Ectodermal cell (in vitro differentiated cells): ENCODE data around the gene RERG.

ENCODE experiments used
- H3K27ac ChIP-seq: 2 replicates; pipeline ENCODE4 v1.7.0; 2013; ENCODE audit warnings: mild to moderate bottlenecking, low read depth, low read length; ENCODE audit not compliant: insufficient read depth, poor library complexity, severe bottlenecking
- H3K27me3 ChIP-seq: 2 replicates; pipeline ENCODE4 v1.7.0; 2013; ENCODE audit warnings: mild to moderate bottlenecking, low read length; ENCODE audit not compliant: insufficient read depth, control insufficient read depth, poor library complexity, severe bottlenecking
- H3K36me3 ChIP-seq: one replicate; pipeline ENCODE4 v1.7.0; 2013; ENCODE audit warnings: low read length; ENCODE audit not compliant: control insufficient read depth, insufficient read depth
- H3K4me1 ChIP-seq: one replicate; pipeline ENCODE4 v1.7.0; 2013; ENCODE audit warnings: low read length; ENCODE audit not compliant: control insufficient read depth, insufficient read depth
- H3K4me3 ChIP-seq: 2 replicates; pipeline ENCODE4 v1.7.0; 2013; ENCODE audit warnings: low read depth, low read length, control low read depth; ENCODE audit not compliant: insufficient read depth
- H3K9me3 ChIP-seq: 2 replicates; pipeline ENCODE4 v1.7.0; 2013; ENCODE audit warnings: mild to moderate bottlenecking, low read length, moderate library complexity; ENCODE audit not compliant: control insufficient read depth
- WGBS, 2 experiments: methylation state at CpG; one replicate each; pipeline ENCODE4 v1.1.7; 2013; ENCODE audit warnings: missing lambda C conversion rate in 2 of 2; 5-methylcytosine and 5-hydroxymethylcytosine counted together

The RERG gene

DNA sequence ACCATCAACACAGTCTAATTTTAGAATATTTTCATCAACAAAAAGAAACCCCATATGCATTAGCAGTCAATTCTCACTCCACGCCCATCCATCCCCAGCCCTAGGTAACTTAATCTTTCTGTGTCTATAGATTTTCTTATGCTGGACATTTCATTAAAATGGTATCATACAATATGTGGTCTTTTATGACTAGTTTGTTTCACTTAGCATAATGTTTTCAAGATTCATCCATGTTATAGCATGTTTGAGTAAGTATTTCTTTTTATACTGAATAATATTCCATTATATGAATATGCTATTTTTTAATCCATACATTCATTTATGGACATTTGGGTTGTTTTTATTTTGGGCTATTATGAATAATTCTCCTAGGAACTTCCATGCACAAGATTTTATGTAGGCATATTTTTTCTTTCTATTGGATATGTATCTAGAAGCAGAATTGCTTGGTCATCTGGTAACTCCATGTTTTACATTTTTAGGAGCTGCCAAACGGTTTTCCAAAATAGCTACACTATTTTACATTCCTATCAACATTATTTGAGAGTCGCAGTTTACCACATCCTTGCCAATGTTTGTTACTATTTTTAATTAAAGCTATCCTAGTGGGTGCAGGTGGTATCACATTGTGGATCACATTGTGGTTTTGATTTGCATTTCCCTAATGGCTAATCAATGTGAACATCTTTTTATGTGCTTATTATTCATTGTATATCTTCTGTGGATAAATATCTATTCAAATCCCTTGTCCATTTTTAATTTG, 49.0 kb downstream of the RERG start:
- WGBS, 2 experiments: 72 to 90% methylated on average over 2 to 3 of the region's 3 CpGs
- Histone ChIP-seq H3K27me3 (no peaks in the 10 kb centered on the region), H3K36me3 (no peaks in the 10 kb centered on the region), H3K9me3 (no peaks in the 10 kb centered on the region), H3K4me3 (no peak overlapping the region), H3K27ac (no peak overlapping the region), H3K4me1 (no peaks in the 10 kb centered on the region)

DNA sequence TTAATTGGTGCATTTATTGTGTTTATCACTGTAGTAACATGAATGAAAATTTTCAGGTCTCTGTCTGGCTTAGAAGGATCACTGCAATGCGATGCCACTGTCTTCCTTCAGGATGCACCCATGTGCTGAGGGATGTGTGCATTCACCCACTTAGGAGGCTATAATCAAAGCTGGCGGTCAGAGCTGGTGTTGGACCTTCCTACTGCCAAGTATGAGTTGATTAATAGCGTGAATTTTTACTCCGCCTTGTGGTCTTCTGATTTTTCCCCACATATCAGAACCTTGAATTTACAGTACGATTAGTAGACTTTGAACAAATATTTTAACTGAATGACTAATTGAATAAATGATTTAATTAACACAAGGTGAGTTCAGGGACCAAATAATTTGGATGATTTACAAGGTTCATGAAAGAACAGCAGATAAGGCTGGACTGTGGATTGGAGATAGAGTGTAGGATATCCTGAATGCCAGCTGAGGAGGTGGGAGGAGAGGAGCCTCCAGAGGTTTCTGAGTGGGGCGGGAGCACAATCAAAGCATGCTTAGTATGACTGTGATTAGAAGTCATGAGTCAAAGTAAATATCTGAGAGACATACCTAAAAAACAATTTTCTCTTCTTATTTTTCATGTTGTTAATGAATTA, 50.1 kb downstream of the RERG start:
- no peaks in the 10 kb centered on the region for H3K27me3 ChIP-seq
- 86 to 93% methylated on average over 5 to 6 of the region's 6 CpGs for WGBS, 2 experiments
- H3K36me3 ChIP-seq: no peaks in the 10 kb centered on the region
- H3K27ac ChIP-seq: no peak overlapping the region
- no peaks in the 10 kb centered on the region for H3K9me3 ChIP-seq
- no peak overlapping the region for H3K4me3 ChIP-seq
- no peaks in the 10 kb centered on the region for H3K4me1 ChIP-seq

DNA sequence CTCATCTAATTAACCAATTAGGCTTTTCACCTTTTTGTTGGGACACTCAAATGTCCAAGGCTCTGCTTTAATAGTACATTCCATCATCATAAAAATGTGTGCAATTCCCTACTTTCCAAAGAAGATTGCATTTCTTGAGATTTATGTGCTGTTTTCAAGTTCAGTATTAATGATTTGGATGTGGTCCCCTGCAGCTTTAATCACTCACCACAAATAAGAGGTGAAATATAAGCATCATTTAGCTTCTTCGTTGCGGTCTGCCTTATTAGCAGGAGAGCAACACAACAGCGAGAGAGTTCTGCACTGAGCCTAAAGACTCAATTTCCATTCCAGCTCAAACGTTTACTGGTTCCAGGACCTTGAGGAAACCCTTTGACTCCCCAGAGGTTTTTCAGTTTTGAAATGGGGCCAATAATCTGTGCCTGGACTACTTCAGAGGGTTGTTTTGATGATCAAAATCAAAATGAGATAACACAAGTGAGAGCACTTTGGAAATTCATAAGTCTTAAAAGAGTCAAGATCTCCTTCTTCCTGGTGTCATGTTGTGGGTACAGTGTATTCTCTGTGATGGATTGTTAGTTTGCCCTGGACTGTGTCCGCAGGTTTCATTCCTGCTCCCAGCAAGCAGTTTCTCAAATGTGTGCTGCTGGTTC, 53.1 kb downstream of the RERG start:
- H3K4me1 ChIP-seq: no peaks in the 10 kb centered on the region
- H3K27me3 ChIP-seq: no peaks in the 10 kb centered on the region
- no peak overlapping the region for H3K27ac ChIP-seq
- H3K36me3 ChIP-seq: no peaks in the 10 kb centered on the region
- no peak overlapping the region for H3K4me3 ChIP-seq
- no peaks in the 10 kb centered on the region for H3K9me3 ChIP-seq
- WGBS, 2 experiments: 94% methylated on average over 5 of the region's 5 CpGs

DNA sequence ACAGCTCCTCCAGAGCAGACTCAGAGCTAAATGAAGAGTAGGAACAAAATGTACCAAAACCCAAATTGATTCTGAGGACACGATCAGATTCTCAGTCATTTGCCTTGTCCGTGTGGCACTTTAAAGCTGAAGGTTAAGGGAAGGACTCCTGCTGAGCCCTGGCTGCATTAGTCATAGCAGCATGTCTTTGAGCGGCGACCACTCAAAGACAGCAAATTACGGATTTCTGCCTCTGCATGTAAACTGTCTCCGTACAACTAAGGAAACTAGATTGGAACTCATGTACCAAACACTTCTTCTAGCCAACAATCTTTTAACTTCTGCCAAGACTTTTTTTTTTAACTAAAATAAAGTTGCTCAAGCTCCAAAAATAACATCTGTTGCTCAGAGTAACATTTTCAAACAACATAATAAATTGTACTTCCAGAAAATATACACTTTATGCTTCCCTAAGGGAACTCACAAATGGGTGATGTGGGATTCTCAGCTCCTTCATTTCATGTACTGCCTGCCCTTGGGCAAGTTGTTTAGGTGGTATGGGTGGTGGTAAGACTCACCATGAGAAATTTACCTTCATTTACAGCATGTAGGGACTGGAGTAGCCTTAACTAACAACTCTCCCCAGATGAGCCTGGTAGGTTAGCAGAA, 56.1 kb downstream of the RERG start:
- Histone ChIP-seq H3K27ac (no peak overlapping the region), H3K4me3 (no peak overlapping the region), H3K27me3 (no peaks in the 10 kb centered on the region), H3K36me3 (no peaks in the 10 kb centered on the region), H3K9me3 (no peaks in the 10 kb centered on the region), H3K4me1 (no peaks in the 10 kb centered on the region)
- WGBS, 2 experiments: 49 to 64% methylated on average over 6 of the region's 6 CpGs

DNA sequence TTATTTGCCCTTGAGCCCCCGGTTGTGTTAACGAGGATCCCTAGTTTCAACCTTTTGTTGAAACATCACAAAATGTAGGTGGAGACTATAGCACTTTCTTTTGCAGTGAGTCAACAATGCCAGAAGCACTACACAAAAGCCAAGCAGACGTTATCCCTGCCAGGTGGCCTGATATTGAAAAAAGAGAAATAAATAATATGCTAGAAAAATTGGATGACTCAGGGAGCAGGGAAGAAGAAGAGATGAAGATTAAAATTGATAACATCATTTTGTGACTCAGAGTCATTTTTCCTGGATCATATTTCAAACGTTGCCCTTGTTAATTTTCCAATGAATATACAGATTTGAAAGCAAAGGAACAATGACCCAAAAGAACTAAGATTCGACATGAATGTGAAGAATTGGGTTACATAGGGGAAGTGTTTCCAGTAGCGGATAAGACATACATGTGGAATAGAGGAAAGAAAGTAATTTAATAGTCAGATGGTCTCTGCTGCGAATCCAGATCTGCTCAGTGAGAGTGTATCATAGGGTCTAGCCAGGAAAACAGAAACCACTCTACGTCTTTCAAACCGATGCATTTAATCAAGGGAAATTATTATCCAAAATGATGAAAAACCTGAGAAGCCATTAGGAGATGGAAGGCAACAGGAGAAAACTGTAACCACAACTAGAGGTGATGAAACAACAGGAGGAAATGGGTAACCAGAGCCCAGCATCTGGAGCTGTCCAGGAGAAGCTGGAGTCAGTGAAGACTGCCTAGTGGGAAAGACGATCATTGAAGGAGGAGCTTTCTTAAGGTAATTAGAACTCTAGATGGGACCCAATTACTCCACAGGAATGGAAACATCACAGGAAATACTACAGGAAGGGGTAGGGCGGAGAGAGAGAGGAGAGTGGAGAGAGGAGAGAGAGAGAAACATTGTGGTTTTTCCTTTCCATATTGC, 57.9 kb downstream of the RERG start:
- no peaks in the 10 kb centered on the region for H3K9me3 ChIP-seq
- WGBS, 2 experiments: 89 to 95% methylated on average over 11 of the region's 11 CpGs
- H3K36me3 ChIP-seq: no peaks in the 10 kb centered on the region
- H3K4me3 ChIP-seq: no peak overlapping the region
- H3K4me1 ChIP-seq: no peaks in the 10 kb centered on the region
- H3K27ac ChIP-seq: no peak overlapping the region
- H3K27me3 ChIP-seq: no peaks in the 10 kb centered on the region

DNA sequence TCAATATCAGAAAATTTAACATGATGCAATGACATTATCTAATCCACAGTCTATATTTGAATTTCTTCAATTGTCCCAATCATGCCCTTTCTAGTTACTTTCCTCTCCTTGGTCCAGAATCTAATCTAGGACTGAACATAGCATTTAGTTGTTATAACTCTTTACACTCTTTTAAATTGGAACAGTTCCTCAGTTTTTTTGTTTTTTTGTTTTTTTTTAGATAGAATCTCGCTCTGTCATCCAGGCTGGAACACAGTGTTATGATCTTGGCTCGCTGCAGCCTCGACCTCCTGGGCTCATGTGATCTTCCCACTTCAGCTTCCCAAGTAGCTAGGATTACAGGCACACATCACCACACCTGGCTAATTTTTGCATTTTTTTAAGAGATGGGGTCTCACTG, 63.1 kb downstream of the RERG start:
- Histone ChIP-seq H3K36me3 (no peaks in the 10 kb centered on the region), H3K4me3 (no peak overlapping the region), H3K9me3 (no peaks in the 10 kb centered on the region), H3K27me3 (no peaks in the 10 kb centered on the region), H3K4me1 (no peaks in the 10 kb centered on the region), H3K27ac (no peak overlapping the region)
- 83 to 93% methylated on average over 3 of the region's 3 CpGs for WGBS, 2 experiments

DNA sequence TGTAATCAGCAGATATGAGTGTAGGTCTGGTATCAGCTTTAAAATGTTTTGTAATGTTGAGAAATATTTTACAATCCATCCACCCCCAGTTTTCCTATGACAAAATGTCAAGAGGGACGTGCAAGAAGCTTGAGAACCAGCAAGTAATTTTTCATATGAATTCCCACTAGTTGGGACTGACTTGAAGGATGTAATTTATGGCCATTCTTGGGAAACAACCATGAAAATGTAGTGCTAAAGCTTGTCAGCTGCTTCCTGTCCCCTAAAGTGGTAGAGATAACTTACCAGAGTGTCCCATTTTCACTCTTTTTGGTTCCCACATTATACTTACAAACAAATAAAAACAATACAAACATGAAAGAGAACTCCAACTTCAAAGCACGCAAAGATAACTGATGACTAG, 63.9 kb downstream of the RERG start:
- H3K27ac ChIP-seq: no peak overlapping the region
- H3K36me3 ChIP-seq: no peaks in the 10 kb centered on the region
- no peaks in the 10 kb centered on the region for H3K4me1 ChIP-seq
- no peaks in the 10 kb centered on the region for H3K27me3 ChIP-seq
- H3K4me3 ChIP-seq: no peak overlapping the region
- no peaks in the 10 kb centered on the region for H3K9me3 ChIP-seq
- 74 to 94% methylated on average over 2 of the region's 2 CpGs for WGBS, 2 experiments

DNA sequence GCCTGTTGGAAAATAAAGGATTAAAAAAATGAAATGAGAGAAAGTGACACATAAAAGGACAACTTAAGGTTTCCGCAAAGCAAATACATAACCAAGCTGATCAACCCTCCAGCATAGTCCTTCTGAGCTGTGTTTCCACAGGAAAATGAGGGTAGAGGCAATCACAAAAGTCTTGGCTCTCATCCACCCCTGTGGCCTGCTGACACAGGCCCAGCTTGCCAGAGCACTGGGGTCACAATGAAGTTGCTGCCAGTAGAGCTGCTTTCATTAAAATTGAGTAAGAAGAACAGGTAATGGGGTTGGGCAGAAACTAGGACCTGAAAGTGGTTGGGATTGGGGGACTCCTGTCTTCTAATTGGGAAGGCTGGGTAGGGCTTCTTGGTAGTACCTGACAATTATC, 65.9 kb downstream of the RERG start:
- Histone ChIP-seq H3K9me3 (no peaks in the 10 kb centered on the region), H3K27me3 (no peaks in the 10 kb centered on the region), H3K27ac (no peak overlapping the region), H3K4me1 (no peaks in the 10 kb centered on the region), H3K4me3 (no peak overlapping the region), H3K36me3 (no peaks in the 10 kb centered on the region)
- WGBS, 2 experiments: 38 to 48% methylated on average over 1 of the region's 1 CpG

DNA sequence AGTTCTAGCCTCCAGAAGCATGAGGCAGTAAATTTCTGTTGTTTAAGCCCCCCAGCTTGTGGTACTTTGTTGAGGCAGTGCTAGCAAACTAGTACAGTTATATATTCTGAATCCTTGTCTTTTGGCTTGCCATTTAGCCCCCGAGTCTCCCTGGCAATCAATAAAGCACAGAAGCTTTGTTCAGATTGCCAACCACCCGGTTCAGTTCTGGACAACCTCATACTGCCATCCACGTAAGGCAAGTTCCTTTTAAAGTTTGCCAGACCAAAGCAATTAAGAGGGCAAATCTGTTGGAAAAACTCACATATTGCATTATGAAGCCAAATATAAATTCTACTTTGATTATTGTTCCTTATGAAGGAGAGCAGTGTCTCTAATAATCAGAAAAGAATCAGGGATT, 67.1 kb downstream of the RERG start:
- WGBS, 2 experiments: 91 to 95% methylated on average over 3 of the region's 3 CpGs
- H3K4me1 ChIP-seq: no peaks in the 10 kb centered on the region
- H3K9me3 ChIP-seq: no peaks in the 10 kb centered on the region
- H3K27ac ChIP-seq: no peak overlapping the region
- no peak overlapping the region for H3K4me3 ChIP-seq
- no peaks in the 10 kb centered on the region for H3K36me3 ChIP-seq
- no peaks in the 10 kb centered on the region for H3K27me3 ChIP-seq
